ENCODE results near the gene OMA1. TPM values are rescaled to one million over a fixed set of nuclear protein-coding genes. Genes with fewer than 3 reads are reported as not detected.

OMA1 gene
- total RNA-seq, 1 experiment from 2014 or later, result 21.9 TPM

- Histone ChIP-seq H3K9me2 (ENCODE audit: insufficient read depth) (no peaks in the 10 kb centered on the region), H3K4me3 (replicated peaks in 1 of 2; ENCODE audit: low read depth in 1 of 2, low read length in 2 of 2) (no peak overlapping the region), H2AFZ (ENCODE audit: low read depth, low read length, poor library complexity, severe bottlenecking) (no peak overlapping the region), H3K27me3 (ENCODE audit: insufficient read depth, low read length) (no peaks in the 10 kb centered on the region), H3K4me2 (ENCODE audit: low read length) (no peak overlapping the region), H3K9me3 (ENCODE audit: control insufficient read depth in 1 of 2, insufficient read depth in 1 of 2, low read depth in 1 of 2, low read length in 2 of 2) (no peaks in the 10 kb centered on the region), H3K36me3 (ENCODE audit: control insufficient read depth in 1 of 2, insufficient read depth in 2 of 2, low read length in 2 of 2) (no peaks in the 10 kb centered on the region), H3K27ac (ENCODE audit: low read depth, low read length) (no peak overlapping the region), H4K20me1 (ENCODE audit: insufficient read depth) (no peaks in the 10 kb centered on the region), H3K79me2 (ENCODE audit: insufficient read depth, low read length) (no peaks in the 10 kb centered on the region), H3K4me1 (ENCODE audit: control insufficient read depth in 1 of 2, insufficient read depth in 2 of 2, low read length in 2 of 2) (peaks cover 8 to 41% of the 10 kb centered on the region in 2 experiments), H3K9ac (ENCODE audit: low read length) (no peak overlapping the region)
- POLR2A ChIA-PET, result no interaction called here
- no TSS peak for BruUV-seq (replicated peaks)
- RAD21 ChIA-PET (ENCODE audit: low non-redundant PET in 1 of 2, low total read pairs in 2 of 2, uncharacterized antibody in 2 of 2, unreplicated experiment in 2 of 2), result no interaction called here
- ATAC-seq (no peak), DNase-seq (ENCODE audit: low read depth, low spot score) (no peak)
- CTCF ChIA-PET, result no interaction called here
- no peak for TF ChIP-seq ZFX (IDR thresholded peaks at IDR 0.05)
- no peak for TF ChIP-seq FOSL1 (IDR thresholded peaks at IDR 0.05; ENCODE audit: low read depth)
- no peak for TF ChIP-seq EGR1 (IDR thresholded peaks at IDR 0.05; ENCODE audit: low read depth)
- no peak for TF ChIP-seq POLR2A (IDR thresholded peaks at IDR 0.05; ENCODE audit: borderline replicate concordance, extremely low read depth, insufficient read depth, insufficient read length)
- no peak for TF ChIP-seq ZBTB33 (IDR thresholded peaks at IDR 0.05; ENCODE audit: extremely low read depth, insufficient replicate concordance, low read length)
- no peak for TF ChIP-seq TCF7L2 (IDR thresholded peaks at IDR 0.05; ENCODE audit: borderline replicate concordance, extremely low read depth, insufficient read depth, insufficient read length)
- TF ChIP-seq, protein P1, sequence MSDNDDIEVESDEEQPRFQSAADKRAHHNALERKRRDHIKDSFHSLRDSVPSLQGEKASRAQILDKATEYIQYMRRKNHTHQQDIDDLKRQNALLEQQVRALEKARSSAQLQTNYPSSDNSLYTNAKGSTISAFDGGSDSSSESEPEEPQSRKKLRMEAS (IDR thresholded peaks at IDR 0.05), result no peak
- TF ChIP-seq, protein P2, sequence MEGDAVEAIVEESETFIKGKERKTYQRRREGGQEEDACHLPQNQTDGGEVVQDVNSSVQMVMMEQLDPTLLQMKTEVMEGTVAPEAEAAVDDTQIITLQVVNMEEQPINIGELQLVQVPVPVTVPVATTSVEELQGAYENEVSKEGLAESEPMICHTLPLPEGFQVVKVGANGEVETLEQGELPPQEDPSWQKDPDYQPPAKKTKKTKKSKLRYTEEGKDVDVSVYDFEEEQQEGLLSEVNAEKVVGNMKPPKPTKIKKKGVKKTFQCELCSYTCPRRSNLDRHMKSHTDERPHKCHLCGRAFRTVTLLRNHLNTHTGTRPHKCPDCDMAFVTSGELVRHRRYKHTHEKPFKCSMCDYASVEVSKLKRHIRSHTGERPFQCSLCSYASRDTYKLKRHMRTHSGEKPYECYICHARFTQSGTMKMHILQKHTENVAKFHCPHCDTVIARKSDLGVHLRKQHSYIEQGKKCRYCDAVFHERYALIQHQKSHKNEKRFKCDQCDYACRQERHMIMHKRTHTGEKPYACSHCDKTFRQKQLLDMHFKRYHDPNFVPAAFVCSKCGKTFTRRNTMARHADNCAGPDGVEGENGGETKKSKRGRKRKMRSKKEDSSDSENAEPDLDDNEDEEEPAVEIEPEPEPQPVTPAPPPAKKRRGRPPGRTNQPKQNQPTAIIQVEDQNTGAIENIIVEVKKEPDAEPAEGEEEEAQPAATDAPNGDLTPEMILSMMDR (IDR thresholded peaks at IDR 0.05 in 2 of 3, conservative IDR thresholded peaks at IDR 0.05 in 1 of 3; ENCODE audit: borderline replicate concordance in 1 of 3, insufficient read depth in 1 of 3, low read depth in 2 of 3, low read length in 2 of 3), result no peak
- no peak for TF ChIP-seq SRF (IDR thresholded peaks at IDR 0.05; ENCODE audit: low read depth)
- TF ChIP-seq SIN3A (IDR thresholded peaks at IDR 0.05; ENCODE audit: low read depth), result no peak
- intact Hi-C loops (cut with micrococcal nuclease), result no loop called here
These were observed 24.3 kb upstream of the OMA1 start for GRCh38 chr1:58570817-58571216.

All from HCT116 (cell line).